HepG2 (cell line): Measurements from ENCODE around the gene GPN2. TPM values are rescaled to one million over a fixed set of nuclear protein-coding genes. Genes with fewer than 3 reads are reported as not detected.

Source experiments
- GMEB1 ChIP-seq: sonication (generic); formaldehyde crosslinking; IDR thresholded peaks from 2 replicates; pipeline ENCODE4 v1.5.1; 2020; ENCODE audit warnings: missing genetic modification reagents, mild to moderate bottlenecking, borderline replicate concordance
- IRF9 ChIP-seq: sonication (generic); formaldehyde crosslinking; IDR thresholded peaks from 2 replicates; pipeline ENCODE4 v1.8.0; 2022; ENCODE audit warnings: missing genetic modification reagents, mild to moderate bottlenecking, borderline replicate concordance
- JDP2 ChIP-seq: sonication (generic); formaldehyde crosslinking; IDR thresholded peaks from 2 replicates; pipeline ENCODE4 v1.8.1; 2022; ENCODE audit warnings: missing genetic modification reagents, borderline replicate concordance
- MEIS1 ChIP-seq: sonication (generic); formaldehyde crosslinking; IDR thresholded peaks from 2 replicates; pipeline ENCODE4 v1.9.0; 2021; ENCODE audit warnings: mild to moderate bottlenecking, missing genetic modification reagents, moderate library complexity, borderline replicate concordance
- NBN ChIP-seq: fragments of 450-650 bp; conservative IDR thresholded peaks from 2 replicates; pipeline ENCODE4 v1.6.1; 2017
- SIN3A ChIP-seq: IDR thresholded peaks from 2 replicates; pipeline ENCODE4 v1.6.1; 2011; ENCODE audit warnings: low read depth, mild to moderate bottlenecking, control low read depth, low read length, borderline replicate concordance
- SOX6 ChIP-seq, 2 experiments: fragments of 450-650 bp in 1 of 2; sonication (generic) in 1 of 2; formaldehyde crosslinking in 1 of 2; IDR thresholded peaks; 2 replicates each; pipeline versions ENCODE4 v1.4.0 to v1.6.1; 2017 to 2020; ENCODE audit warnings: antibody characterized with exemption in 1 of 2, mild to moderate bottlenecking in 1 of 2, missing genetic modification reagents in 1 of 2
- TARDBP ChIP-seq: sonication (generic); formaldehyde crosslinking; IDR thresholded peaks from 2 replicates; pipeline ENCODE4 v1.8.0; 2022; ENCODE audit warnings: mild to moderate bottlenecking, missing genetic modification reagents
- THRA ChIP-seq: sonication (generic); formaldehyde crosslinking; IDR thresholded peaks from 2 replicates; pipeline ENCODE4 v1.4.0; 2020; ENCODE audit warnings: missing genetic modification reagents, borderline replicate concordance
- TRIM24 ChIP-seq: sonication (generic); formaldehyde crosslinking; IDR thresholded peaks from 2 replicates; pipeline ENCODE4 v1.8.0; 2022; ENCODE audit warnings: mild to moderate bottlenecking, missing genetic modification reagents
- ZBTB46 ChIP-seq: sonication (generic); formaldehyde crosslinking; IDR thresholded peaks from 2 replicates; pipeline ENCODE4 v1.4.0; 2020; ENCODE audit warnings: mild to moderate bottlenecking, missing genetic modification reagents, borderline replicate concordance
- ZKSCAN8 ChIP-seq: IDR thresholded peaks from 2 replicates; pipeline ENCODE4 v1.6.1; 2016; ENCODE audit warnings: borderline replicate concordance, missing genetic modification reagents, missing compliant biosample characterization
- ZNF362 ChIP-seq: sonication (generic); formaldehyde crosslinking; IDR thresholded peaks from 2 replicates; pipeline ENCODE4 v1.4.0; 2020; ENCODE audit warnings: missing genetic modification reagents, mild to moderate bottlenecking, borderline replicate concordance
- ZNF7 ChIP-seq: IDR thresholded peaks from 2 replicates; pipeline ENCODE4 v1.6.1; 2016; ENCODE audit warnings: missing biosample characterization, missing genetic modification reagents
- polyA plus RNA-seq, 8 experiments: library from polyadenylated mRNA; depleted of rRNA in 3 of 8; stranded (reverse) in 7 of 8; unstranded in 1 of 8; fragments of >200 nt; fragmentation: Illumina TruSeq in 4 of 8; extraction: Trizol in 4 of 8; gene quantifications; 2 replicates each; pipeline versions ENCODE4 v1.2.1 to v1.2.3, GENCODE V29; 2011 to 2016; ENCODE audit warnings: low read depth in 4 of 8, missing spikeins in 1 of 8, mixed read lengths in 1 of 8; ENCODE audit not compliant: insufficient read depth in 1 of 8
- total RNA-seq, 5 experiments: library from RNA; depleted of rRNA; stranded (reverse); fragments of >200 nt; fragmentation: Illumina TruSeq; extraction: Trizol; gene quantifications; 2 replicates each; pipeline ENCODE4 v1.2.3, GENCODE V29; 2016; ENCODE audit warnings: low read depth in 1 of 5
- TF ChIP-seq, protein P1 (sequence below): sonication (generic); formaldehyde crosslinking; conservative IDR thresholded peaks from 2 replicates; pipeline ENCODE4 v1.4.0; 2020; ENCODE audit warnings: missing genetic modification reagents
- TF ChIP-seq, protein P2 (sequence below): sonication (generic); formaldehyde crosslinking; IDR thresholded peaks from 2 replicates; pipeline ENCODE4 v1.4.0; 2020; ENCODE audit warnings: mild to moderate bottlenecking, low read depth, missing genetic modification reagents
- TF ChIP-seq, protein P3 (sequence below): sonication (generic); formaldehyde crosslinking; IDR thresholded peaks from 2 replicates; pipeline ENCODE4 v1.4.0; 2020; ENCODE audit warnings: mild to moderate bottlenecking, missing genetic modification reagents

GPN2 gene
- total and polyA plus RNA-seq, 2 of the 13 experiments (the other 11 are each of a cell fraction or from before 2014, with no cell fraction given), result 19.3 to 38.9 TPM

DNA sequence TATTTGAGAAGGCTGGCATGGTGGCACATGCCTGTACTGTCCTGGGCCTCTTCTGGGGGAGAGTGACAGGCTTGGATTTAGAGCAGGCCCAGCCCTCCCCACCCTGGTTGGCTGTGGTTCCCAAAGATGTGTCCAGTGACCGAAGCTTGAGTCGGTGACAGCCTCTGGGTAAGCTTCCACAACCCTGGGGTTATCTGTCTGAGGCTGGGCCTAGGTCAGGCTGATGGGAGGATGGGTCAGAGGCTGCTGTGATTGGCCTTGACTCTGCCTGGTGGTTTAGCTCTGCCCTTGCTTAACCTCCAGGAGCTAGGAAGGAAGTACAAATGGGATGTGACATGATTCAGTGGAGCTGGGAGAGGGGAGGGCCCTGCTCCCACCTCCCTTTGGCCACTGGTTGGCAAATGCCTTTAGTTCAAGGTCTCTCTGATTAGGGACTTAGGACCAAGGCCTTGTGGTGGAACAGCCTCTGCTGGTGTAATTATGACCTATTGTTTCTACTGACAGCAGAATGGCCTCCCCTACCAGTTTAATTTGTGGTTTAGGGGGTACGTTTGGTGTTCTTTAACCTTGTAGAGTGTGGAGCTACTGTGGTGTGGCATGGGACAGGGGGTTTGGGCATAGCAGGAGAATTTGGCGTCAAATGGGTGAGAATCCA, 48.0 kb upstream of the GPN2 start (continued):
- TF ChIP-seq ZNF362 (peak; percentile 43; the same call in 1 of the 2 replicates), IRF9 (CRISPR knock-in tag) (peak; percentile 93), THRA (CRISPR knock-in tag) (peak; percentile 99), GMEB1 (CRISPR knock-in tag) (peak; percentile 69; the same call in 1 of the 2 replicates), MEIS1 (CRISPR knock-in tag) (peak; percentile 83; the same call in 1 of the 2 replicates), NBN (no peak), ZNF7 (CRISPR knock-in tag) (no peak), ZBTB46 (CRISPR knock-in tag) (no peak), SOX6 (IDR thresholded peaks at IDR 0.05) (no peak), SOX6 (CRISPR knock-in tag; IDR thresholded peaks at IDR 0.05) (peak; percentile 98), ZKSCAN8 (CRISPR knock-in tag) (no peak; the same call in 1 of the 2 replicates), TARDBP (CRISPR knock-in tag) (peak; percentile 95), SIN3A (peak; percentile 31; the same call in 1 of the 2 replicates), TRIM24 (CRISPR knock-in tag) (0 out of 2 replicates have a peak, but pooled peaks have one; percentile 34), JDP2 (CRISPR knock-in tag) (no peak)
- TF ChIP-seq, protein P1, sequence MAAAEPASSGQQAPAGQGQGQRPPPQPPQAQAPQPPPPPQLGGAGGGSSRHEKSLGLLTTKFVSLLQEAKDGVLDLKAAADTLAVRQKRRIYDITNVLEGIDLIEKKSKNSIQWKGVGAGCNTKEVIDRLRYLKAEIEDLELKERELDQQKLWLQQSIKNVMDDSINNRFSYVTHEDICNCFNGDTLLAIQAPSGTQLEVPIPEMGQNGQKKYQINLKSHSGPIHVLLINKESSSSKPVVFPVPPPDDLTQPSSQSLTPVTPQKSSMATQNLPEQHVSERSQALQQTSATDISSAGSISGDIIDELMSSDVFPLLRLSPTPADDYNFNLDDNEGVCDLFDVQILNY (CRISPR knock-in tag), result no peak
- TF ChIP-seq, protein P2, sequence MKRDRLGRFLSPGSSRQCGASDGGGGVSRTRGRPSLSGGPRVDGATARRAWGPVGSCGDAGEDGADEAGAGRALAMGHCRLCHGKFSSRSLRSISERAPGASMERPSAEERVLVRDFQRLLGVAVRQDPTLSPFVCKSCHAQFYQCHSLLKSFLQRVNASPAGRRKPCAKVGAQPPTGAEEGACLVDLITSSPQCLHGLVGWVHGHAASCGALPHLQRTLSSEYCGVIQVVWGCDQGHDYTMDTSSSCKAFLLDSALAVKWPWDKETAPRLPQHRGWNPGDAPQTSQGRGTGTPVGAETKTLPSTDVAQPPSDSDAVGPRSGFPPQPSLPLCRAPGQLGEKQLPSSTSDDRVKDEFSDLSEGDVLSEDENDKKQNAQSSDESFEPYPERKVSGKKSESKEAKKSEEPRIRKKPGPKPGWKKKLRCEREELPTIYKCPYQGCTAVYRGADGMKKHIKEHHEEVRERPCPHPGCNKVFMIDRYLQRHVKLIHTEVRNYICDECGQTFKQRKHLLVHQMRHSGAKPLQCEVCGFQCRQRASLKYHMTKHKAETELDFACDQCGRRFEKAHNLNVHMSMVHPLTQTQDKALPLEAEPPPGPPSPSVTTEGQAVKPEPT (CRISPR knock-in tag), result no peak
- TF ChIP-seq, protein P3, sequence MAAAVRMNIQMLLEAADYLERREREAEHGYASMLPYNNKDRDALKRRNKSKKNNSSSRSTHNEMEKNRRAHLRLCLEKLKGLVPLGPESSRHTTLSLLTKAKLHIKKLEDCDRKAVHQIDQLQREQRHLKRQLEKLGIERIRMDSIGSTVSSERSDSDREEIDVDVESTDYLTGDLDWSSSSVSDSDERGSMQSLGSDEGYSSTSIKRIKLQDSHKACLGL (CRISPR knock-in tag), result no peak
